SU-DHL-6 (cell line): ENCODE results near the gene PPP2R3A.
"Not testable (repeated sequence)": the region's sequence is repeated elsewhere in the genome, so short reads cannot be mapped to it uniquely, and the experiment has no call there.

Source experiments
- H2AFZ ChIP-seq: fragments of 200-600 bp; sonication (generic); 2 replicates; pipeline ENCODE4 v1.6.1; 2014; ENCODE audit warnings: low read depth, mild to moderate bottlenecking, moderate library complexity, mixed read lengths, antibody characterized with exemption, low read length; ENCODE audit not compliant: severe bottlenecking
- H3F3A ChIP-seq: fragments of 200-600 bp; shearing (Covaris generic); 2 replicates; pipeline ENCODE4 v1.6.0; 2016; ENCODE audit warnings: antibody characterized with exemption, mild to moderate bottlenecking; ENCODE audit not compliant: insufficient read depth
- H3K27ac ChIP-seq: fragments of 200-600 bp; sonication (generic); 2 replicates; pipeline ENCODE4 v1.5.1; 2016; ENCODE audit warnings: low read depth, mild to moderate bottlenecking, low read length, moderate library complexity, mixed read lengths
- H3K27me3 ChIP-seq: fragments of 200-600 bp; sonication (generic), shearing (Covaris generic); 2 replicates; pipeline ENCODE4 v1.6.0; 2014; ENCODE audit warnings: mild to moderate bottlenecking, low read length
- H3K36me3 ChIP-seq: fragments of 200-600 bp; sonication (generic); 2 replicates; pipeline ENCODE4 v1.6.1; 2014; ENCODE audit warnings: mild to moderate bottlenecking, low read length, mixed read lengths
- H3K4me2 ChIP-seq: fragments of 300-600, 200-600 bp; shearing (Covaris generic), sonication (generic); 2 replicates; pipeline ENCODE4 v1.6.0; 2014; ENCODE audit warnings: low read length, low read depth, mild to moderate bottlenecking; ENCODE audit not compliant: poor library complexity, severe bottlenecking
- H3K4me3 ChIP-seq: fragments of 200-600 bp; sonication (generic); 2 replicates; pipeline ENCODE4 v1.5.1; 2014; ENCODE audit warnings: antibody characterized with exemption, low read length, mild to moderate bottlenecking, mixed read lengths; ENCODE audit not compliant: insufficient read depth, poor library complexity, severe bottlenecking
- H3K79me2 ChIP-seq: fragments of 200-600 bp; sonication (generic); 2 replicates; pipeline ENCODE4 v1.6.1; 2014; ENCODE audit warnings: mild to moderate bottlenecking, low read length, moderate library complexity; ENCODE audit not compliant: insufficient read depth
- H3K9ac ChIP-seq: fragments of 200-600 bp; sonication (generic); 2 replicates; pipeline ENCODE4 v1.7.0; 2014; ENCODE audit warnings: mild to moderate bottlenecking, low read length
- H3K9me2 ChIP-seq: fragments of 200-600 bp; sonication (generic); replicated peaks from 2 replicates; pipeline ENCODE4 v1.6.1; 2014; ENCODE audit warnings: low read length; ENCODE audit not compliant: insufficient read depth
- H3K9me3 ChIP-seq: fragments of 200-600 bp; sonication (generic); 2 replicates; pipeline ENCODE4 v1.6.1; 2014; ENCODE audit warnings: low read length, mixed read lengths; ENCODE audit not compliant: insufficient read depth
- H4K20me1 ChIP-seq: fragments of 200-600 bp; sonication (generic); 2 replicates; pipeline ENCODE4 v1.6.1; 2014; ENCODE audit warnings: low read depth, mild to moderate bottlenecking, antibody characterized with exemption, low read length, moderate library complexity, mixed read lengths
- EZH2phosphoT487 ChIP-seq: fragments of 200-600 bp; sonication (generic), shearing (Covaris generic); conservative IDR thresholded peaks from 2 replicates; pipeline ENCODE4 v1.6.1; 2018; ENCODE audit warnings: mild to moderate bottlenecking, antibody characterized with exemption, low read length, moderate library complexity, mixed read lengths
- TF ChIP-seq, protein P1 (sequence below): fragments of 200-600 bp; sonication (generic); IDR thresholded peaks from one replicate; pipeline ENCODE4 v1.5.1; 2017; ENCODE audit warnings: antibody characterized with exemption, mild to moderate bottlenecking, low read length, moderate library complexity; ENCODE audit not compliant: insufficient read depth, poor library complexity, severe bottlenecking

The PPP2R3A gene

DNA sequence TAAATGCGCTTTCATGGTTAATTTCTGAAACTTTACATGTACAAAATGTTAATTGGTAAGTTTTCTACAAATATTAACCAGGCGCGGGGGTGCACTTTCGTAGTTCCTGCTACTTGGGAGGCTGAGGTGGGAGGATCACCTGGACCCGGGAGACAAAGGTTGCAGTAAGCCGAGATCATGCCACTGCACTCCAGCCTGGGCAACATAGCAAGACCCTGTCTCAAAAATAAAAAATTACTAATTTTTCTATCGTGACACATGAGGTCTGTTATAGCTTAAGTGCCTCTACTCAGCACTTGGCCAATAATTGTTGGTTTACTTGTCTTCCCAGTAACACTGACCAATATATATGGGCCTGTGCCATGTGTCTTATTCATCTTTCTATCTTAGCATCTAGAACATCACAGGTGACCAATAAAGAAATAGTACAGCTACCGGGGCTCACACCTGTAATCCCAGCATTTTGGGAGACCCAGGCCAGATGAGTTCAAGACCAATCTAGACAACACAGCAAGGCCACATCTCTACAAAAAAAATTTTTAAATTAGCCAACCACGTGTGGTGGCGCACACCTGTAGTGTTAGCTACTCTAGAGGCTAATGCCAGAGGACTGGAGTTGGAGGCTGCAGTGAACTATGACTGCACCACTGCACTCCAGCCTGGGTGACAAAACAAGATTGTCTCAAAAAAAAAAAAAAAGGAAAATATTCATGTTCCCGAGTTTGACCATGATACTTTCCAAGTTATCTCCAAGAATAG is 224.5 kb downstream of the PPP2R3A start:
- peaks cover 10% of the 10 kb centered on the region; the same call in 1 of the 2 replicates for H3K36me3 ChIP-seq
- no peak overlapping the region for H3K9ac ChIP-seq
- TF ChIP-seq EZH2phosphoT487, result no peak
- TF ChIP-seq, protein P1, sequence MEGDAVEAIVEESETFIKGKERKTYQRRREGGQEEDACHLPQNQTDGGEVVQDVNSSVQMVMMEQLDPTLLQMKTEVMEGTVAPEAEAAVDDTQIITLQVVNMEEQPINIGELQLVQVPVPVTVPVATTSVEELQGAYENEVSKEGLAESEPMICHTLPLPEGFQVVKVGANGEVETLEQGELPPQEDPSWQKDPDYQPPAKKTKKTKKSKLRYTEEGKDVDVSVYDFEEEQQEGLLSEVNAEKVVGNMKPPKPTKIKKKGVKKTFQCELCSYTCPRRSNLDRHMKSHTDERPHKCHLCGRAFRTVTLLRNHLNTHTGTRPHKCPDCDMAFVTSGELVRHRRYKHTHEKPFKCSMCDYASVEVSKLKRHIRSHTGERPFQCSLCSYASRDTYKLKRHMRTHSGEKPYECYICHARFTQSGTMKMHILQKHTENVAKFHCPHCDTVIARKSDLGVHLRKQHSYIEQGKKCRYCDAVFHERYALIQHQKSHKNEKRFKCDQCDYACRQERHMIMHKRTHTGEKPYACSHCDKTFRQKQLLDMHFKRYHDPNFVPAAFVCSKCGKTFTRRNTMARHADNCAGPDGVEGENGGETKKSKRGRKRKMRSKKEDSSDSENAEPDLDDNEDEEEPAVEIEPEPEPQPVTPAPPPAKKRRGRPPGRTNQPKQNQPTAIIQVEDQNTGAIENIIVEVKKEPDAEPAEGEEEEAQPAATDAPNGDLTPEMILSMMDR, result no peak
- H3K27me3 ChIP-seq, result no peaks in the 10 kb centered on the region
- no peak overlapping the region for H3K27ac ChIP-seq
- H2AFZ ChIP-seq, result no peak overlapping the region
- no peaks in the 10 kb centered on the region for H3K9me3 ChIP-seq
- no peak overlapping the region for H3K4me3 ChIP-seq
- peaks cover 100% of the 10 kb centered on the region for H3K79me2 ChIP-seq
- H4K20me1 ChIP-seq, result peaks cover 46% of the 10 kb centered on the region
- peaks cover 21% of the 10 kb centered on the region; the same call in 1 of the 2 replicates for H3F3A ChIP-seq
- H3K4me2 ChIP-seq, result peak overlapping the region; percentile 96
- H3K9me2 ChIP-seq, result no peaks in the 10 kb centered on the region

DNA sequence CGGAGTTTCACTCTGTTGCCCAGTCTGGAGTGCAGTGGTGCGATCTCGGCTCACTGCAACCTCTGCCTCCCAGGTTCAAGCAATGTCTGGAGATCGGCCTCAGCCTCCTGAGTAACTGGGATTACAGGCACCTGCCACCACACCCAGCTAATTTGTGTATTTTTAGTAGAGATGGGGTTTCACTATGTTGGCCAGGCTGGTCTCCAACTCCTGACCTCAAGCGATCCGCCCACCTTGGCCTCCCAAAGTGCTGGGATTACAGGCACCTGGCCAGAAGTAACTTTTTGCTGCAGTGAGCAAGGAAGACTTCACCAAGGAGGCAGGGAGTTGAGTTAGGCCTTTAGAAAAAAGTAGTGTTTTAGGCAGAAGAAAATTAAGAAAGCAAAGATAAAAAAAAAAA is 226.7 kb downstream of the PPP2R3A start:
- peak overlapping the region; percentile 94 for H3K9ac ChIP-seq
- H3K4me3 ChIP-seq, result peak overlapping the region; percentile 91
- peaks cover 11% of the 10 kb centered on the region; the same call in 1 of the 2 replicates for H3K36me3 ChIP-seq
- not testable (repeated sequence) for H3K9me2 ChIP-seq, H3K9me3 ChIP-seq, H2AFZ ChIP-seq, H3K27me3 ChIP-seq
- H3K4me2 ChIP-seq, result peak overlapping the region; percentile 96
- peaks cover 84% of the 10 kb centered on the region for H3K79me2 ChIP-seq
- 0 out of 2 replicates have a peak overlapping the region, but pooled peaks have one; percentile 98 for H3K27ac ChIP-seq
- H3F3A ChIP-seq, result peaks cover 20% of the 10 kb centered on the region; the same call in 1 of the 2 replicates
- H4K20me1 ChIP-seq, result peaks cover 38% of the 10 kb centered on the region

DNA sequence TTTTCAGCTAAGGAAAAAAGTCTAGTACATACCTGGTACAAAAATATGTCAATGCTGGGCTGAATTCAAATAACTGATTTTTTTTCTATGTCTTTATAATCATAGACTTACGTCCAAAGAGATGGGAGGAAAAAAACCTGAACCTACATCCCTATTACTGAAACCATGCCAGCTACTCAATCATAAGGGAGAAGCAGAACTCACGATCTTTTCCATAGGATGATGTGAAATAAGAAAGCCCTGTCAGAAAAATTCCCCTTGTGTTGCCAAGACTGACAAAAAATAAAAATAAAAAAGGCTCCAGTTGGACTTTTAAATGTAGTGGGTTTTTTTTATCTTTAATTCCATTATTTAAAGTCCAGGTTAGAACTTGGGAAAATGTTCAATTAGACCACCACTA is 227.3 kb downstream of the PPP2R3A start:
- Histone ChIP-seq H3K4me2 (peak overlapping the region; percentile 96), H3K9ac (peak overlapping the region; percentile 94), H3K9me2 (no peaks in the 10 kb centered on the region), H2AFZ (no peak overlapping the region), H3K79me2 (peaks cover 78% of the 10 kb centered on the region), H3F3A (peaks cover 20% of the 10 kb centered on the region; the same call in 1 of the 2 replicates), H3K4me3 (peak overlapping the region; percentile 91), H3K27me3 (no peaks in the 10 kb centered on the region), H3K27ac (peak overlapping the region; percentile 98; the same call in 1 of the 2 replicates), H4K20me1 (peaks cover 32% of the 10 kb centered on the region), H3K9me3 (no peaks in the 10 kb centered on the region), H3K36me3 (peaks cover 11% of the 10 kb centered on the region; the same call in 1 of the 2 replicates)
- TF ChIP-seq, protein P1, result no peak
- no peak for TF ChIP-seq EZH2phosphoT487
